ENCODE results near the gene PITPNC1.

GRCh38 chr17:67461228-67461780, 84.2 kb downstream of the PITPNC1 start:
- no peak for TF ChIP-seq PTBP1 (IDR thresholded peaks at IDR 0.05; ENCODE audit: low read depth, low read length, poor library complexity, severe bottlenecking)
- no peak for TF ChIP-seq CTCF (CRISPR knock-in tag; IDR thresholded peaks at IDR 0.05)
- TF ChIP-seq FOSL2 (CRISPR knock-in tag; IDR thresholded peaks at IDR 0.05), result no peak
- no peak for TF ChIP-seq RFXANK (CRISPR knock-in tag; IDR thresholded peaks at IDR 0.05)
- TF ChIP-seq ZNF292 (CRISPR knock-in tag; IDR thresholded peaks at IDR 0.05; ENCODE audit: borderline replicate concordance, low read depth), result no peak
- no peak for TF ChIP-seq ZNF383 (CRISPR knock-in tag; IDR thresholded peaks at IDR 0.05; ENCODE audit: borderline replicate concordance)
